Tibial nerve (tissue), 4 donors: Measurements from ENCODE around the gene DYDC2. TPM values are rescaled to one million over a fixed set of nuclear protein-coding genes. Genes with fewer than 3 reads are reported as not detected.
"Not testable (repeated sequence)": the region's sequence is repeated elsewhere in the genome, so short reads cannot be mapped to it uniquely, and the experiment has no call there.

ENCODE experiments used
- DNase-seq, 2 donors: peaks; one replicate each; pipeline ENCODE4 v3.0.0-alpha.2; 2019; ENCODE audit warnings: low spot score in 2 of 2
- H3K27ac ChIP-seq, 4 donors: fragments of 200-600 bp; sonication (generic) in 3 of 4; one replicate each; pipeline ENCODE4 v1.5.1; 2017 to 2019; ENCODE audit warnings: mild to moderate bottlenecking in 1 of 4
- H3K27me3 ChIP-seq, 2 donors: fragments of 200-600 bp; sonication (generic) in 1 of 2; one replicate each; pipeline versions ENCODE4 v1.5.1 to v1.6.0; 2017 to 2019
- H3K36me3 ChIP-seq, 3 donors: fragments of 200-600 bp; sonication (generic); one replicate each; pipeline ENCODE4 v1.5.1; 2018 to 2019
- H3K4me1 ChIP-seq, 4 donors: fragments of 200-600 bp; sonication (generic) in 3 of 4; one replicate each; pipeline ENCODE4 v1.5.1; 2017 to 2019
- H3K4me3 ChIP-seq, 4 donors: fragments of 200-600 bp; sonication (generic) in 3 of 4; one replicate each; pipeline ENCODE4 v1.5.1; 2017 to 2019; ENCODE audit warnings: mild to moderate bottlenecking in 1 of 4, moderate library complexity in 1 of 4
- H3K9me3 ChIP-seq, 4 donors: fragments of 200-600 bp; sonication (generic) in 3 of 4; one replicate each; pipeline ENCODE4 v1.5.1; 2017 to 2019
- EP300 ChIP-seq, 2 donors: sonication (generic); formaldehyde crosslinking; IDR thresholded peaks; one replicate each; pipeline ENCODE4 v1.6.1; 2017; ENCODE audit warnings: antibody characterized with exemption in 2 of 2, mild to moderate bottlenecking in 1 of 2
- POLR2A ChIP-seq, 2 donors: fragments of 450-650 bp; IDR thresholded peaks; one replicate each; pipeline ENCODE4 v1.6.1; 2017; ENCODE audit warnings: antibody characterized with exemption in 2 of 2, mild to moderate bottlenecking in 2 of 2, moderate library complexity in 2 of 2
- WGBS, 2 donors: methylation state at CpG; one replicate each; pipeline ENCODE4 v1.1.5; 2018; 5-methylcytosine and 5-hydroxymethylcytosine counted together
- total RNA-seq, 4 donors: library from RNA; depleted of rRNA; stranded (reverse); fragments of >200 nt; gene quantifications; one replicate each; pipeline ENCODE4 v1.1.0, GENCODE V29; 2016
- TF ChIP-seq, protein P1 (sequence below), 5 experiments: fragments of 200-600 bp in 3 of 5; fragments of 450-650 bp in 2 of 5; sonication (generic) in 3 of 5; IDR thresholded peaks; one replicate each; pipeline ENCODE4 v1.5.1; 2016 to 2019; ENCODE audit warnings: antibody characterized with exemption in 5 of 5, mild to moderate bottlenecking in 3 of 5, moderate library complexity in 2 of 5

DYDC2 gene
- total RNA-seq, 4 donors from 2014 or later = not detected

DNA sequence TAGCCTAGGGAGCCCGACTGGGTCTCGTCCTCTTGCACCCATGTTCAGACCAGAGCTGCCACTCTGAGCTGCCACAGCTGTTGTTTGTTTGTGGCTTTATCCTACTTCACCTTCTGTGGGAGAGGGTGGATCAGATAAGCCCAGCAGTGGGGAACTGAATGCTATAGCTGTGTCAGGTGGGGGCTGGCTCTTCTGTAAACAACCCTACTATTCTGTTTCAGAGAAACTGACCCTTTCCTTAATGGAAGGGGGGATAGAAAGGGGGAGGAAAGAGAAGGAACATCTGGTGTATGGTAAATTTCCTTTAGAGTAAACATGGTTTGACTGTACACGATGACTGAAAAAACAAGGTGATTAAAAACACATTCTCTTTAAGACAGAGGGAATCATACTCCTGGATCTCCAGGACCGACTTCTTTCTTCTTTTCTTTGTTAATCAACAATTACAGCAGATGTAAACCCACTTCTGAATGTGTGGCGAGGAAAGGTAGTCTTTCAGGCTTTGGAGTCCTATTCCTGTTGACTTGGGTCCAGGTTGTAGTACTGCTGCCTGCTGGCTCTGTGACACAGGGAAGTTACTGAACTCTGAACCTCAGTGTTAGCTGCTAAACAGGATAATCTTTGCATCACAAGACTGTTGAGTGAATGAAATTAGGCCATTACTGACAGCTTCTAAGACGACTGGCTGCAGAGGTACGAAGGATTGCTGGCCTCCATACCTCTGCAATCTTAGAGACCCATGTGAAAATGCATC, 57.7 kb downstream of the DYDC2 start:
- H3K27me3 ChIP-seq = no peaks in the 10 kb centered on the region
- H3K36me3 ChIP-seq = no peaks in the 10 kb centered on the region
- peaks cover 0 to 86% (median 33%) of the 10 kb centered on the region in 4 donors for H3K4me1 ChIP-seq
- peak overlapping the region in 1 of 4 donors; percentile 23 for H3K4me3 ChIP-seq
- WGBS, 2 donors = 76 to 80% methylated on average over 7 of the region's 7 CpGs
- TF ChIP-seq, protein P1, sequence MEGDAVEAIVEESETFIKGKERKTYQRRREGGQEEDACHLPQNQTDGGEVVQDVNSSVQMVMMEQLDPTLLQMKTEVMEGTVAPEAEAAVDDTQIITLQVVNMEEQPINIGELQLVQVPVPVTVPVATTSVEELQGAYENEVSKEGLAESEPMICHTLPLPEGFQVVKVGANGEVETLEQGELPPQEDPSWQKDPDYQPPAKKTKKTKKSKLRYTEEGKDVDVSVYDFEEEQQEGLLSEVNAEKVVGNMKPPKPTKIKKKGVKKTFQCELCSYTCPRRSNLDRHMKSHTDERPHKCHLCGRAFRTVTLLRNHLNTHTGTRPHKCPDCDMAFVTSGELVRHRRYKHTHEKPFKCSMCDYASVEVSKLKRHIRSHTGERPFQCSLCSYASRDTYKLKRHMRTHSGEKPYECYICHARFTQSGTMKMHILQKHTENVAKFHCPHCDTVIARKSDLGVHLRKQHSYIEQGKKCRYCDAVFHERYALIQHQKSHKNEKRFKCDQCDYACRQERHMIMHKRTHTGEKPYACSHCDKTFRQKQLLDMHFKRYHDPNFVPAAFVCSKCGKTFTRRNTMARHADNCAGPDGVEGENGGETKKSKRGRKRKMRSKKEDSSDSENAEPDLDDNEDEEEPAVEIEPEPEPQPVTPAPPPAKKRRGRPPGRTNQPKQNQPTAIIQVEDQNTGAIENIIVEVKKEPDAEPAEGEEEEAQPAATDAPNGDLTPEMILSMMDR (IDR thresholded peaks at IDR 0.05) = no peak
- TF ChIP-seq EP300 (IDR thresholded peaks at IDR 0.05) = no peak
- TF ChIP-seq POLR2A (IDR thresholded peaks at IDR 0.05) = no peak
- DNase-seq = no peak
- H3K9me3 ChIP-seq = no peaks in the 10 kb centered on the region
- H3K27ac ChIP-seq = peak overlapping the region; percentile 42 to 94 (median 68)

DNA sequence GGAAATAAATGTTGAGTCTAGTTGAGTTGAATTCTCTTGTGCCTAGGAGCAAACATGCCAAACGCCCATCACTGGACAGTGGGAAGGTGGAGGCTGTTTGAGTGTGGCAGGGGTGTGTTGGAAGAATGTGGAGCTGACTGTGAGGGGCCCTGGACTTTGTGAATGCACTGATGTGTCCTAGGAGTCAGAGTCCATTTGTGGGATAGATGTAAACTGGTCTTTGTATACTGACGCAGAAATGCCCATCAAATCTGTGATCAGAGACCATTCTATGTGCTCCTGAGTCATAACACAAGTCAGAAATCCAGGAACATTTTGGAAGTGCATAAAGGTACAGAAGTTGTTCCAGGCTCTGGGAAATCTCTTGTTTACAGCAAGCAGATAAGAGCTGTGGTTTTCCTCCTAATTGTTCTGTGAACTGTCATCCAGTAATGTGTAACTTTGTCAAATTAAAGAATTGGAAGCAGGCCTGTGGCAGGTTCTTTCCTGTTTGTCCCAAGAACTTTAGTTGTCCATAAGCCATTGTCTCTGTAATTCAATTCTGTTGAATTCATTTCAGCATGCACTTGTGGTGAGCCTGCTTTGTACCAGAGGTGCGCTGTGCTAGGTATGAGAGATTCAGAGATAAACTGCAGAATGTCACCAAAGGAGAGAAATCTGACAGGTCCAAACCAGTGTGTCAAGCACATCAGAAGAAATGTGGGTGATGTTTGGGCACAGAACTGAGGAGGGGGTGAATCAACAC, 59.3 kb downstream of the DYDC2 start:
- DNase-seq = no peak

DNA sequence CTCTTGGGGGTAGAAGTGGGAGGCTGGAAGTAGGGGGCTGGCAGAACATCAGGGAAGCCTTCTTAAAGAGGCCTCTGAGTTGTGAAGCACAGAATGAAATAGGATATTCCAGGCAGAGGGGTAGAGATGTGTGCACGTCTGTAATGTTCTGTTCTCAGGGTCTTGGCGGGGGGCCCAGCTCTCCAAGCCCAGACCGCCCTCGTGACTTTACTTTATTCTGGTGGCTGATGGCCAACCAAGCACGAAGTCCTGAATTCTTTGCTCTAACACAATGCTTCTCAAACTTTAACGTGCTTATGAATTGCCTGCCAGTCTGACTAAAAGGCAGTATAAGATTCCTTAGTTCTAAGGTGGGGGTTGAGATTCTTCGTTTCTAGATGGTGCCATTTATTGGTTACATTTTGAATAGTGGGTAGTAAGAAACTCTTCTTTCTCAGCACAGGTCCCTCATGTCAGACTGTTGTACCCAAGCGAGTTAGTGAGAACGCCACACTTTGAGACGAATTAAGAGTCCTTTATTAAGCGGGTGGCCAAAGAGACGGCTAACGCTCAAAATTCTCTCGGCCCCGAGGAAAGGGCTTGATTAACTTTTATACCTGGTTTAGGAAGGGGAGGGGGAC, 60.0 kb downstream of the DYDC2 start:
- 39 to 51% methylated on average over 15 of the region's 15 CpGs for WGBS, 2 donors

More for the DNA sequence above, 59.3 kb downstream of the DYDC2 start:
- TF ChIP-seq EP300 (IDR thresholded peaks at IDR 0.05) = no peak
- TF ChIP-seq, protein P1 (IDR thresholded peaks at IDR 0.05) = no peak
- no peak for TF ChIP-seq POLR2A (IDR thresholded peaks at IDR 0.05)
- Histone ChIP-seq H3K36me3 (peaks cover 0 to 2% (median 0%) of the 10 kb centered on the region in 3 donors), H3K4me3 (no peak overlapping the region), H3K27ac (peak overlapping the region; percentile 5 to 94 (median 76)), H3K27me3 (no peaks in the 10 kb centered on the region), H3K9me3 (no peaks in the 10 kb centered on the region), H3K4me1 (peaks cover 0 to 70% (median 23%) of the 10 kb centered on the region in 4 donors)
- WGBS, 2 donors = 62 to 67% methylated on average over 3 of the region's 3 CpGs

DNA sequence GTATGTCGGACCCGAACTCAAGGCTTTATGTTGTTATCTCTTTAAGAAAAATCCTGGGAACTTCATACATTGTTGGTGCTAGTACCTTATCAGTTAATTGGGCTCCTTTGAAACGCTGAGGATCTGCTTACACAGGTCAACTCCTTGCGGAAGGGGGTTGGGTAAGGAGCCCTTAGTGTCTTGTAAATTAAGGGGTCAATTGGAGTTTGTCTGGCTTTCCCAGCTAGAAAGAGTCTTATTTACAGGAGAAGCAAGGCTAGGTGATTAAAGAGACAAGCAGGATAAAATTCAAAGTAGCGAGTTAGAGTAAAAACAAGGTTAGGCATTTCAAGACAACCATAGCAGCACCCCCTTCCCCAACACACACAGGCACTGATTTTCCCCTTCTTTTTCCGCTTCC, 60.7 kb downstream of the DYDC2 start:
- not testable (repeated sequence) for DNase-seq, H3K36me3 ChIP-seq, H3K27me3 ChIP-seq, H3K4me3 ChIP-seq, H3K9me3 ChIP-seq
- Histone ChIP-seq H3K4me1 (peaks cover 0 to 59% (median 15%) of the 10 kb centered on the region in 4 donors), H3K27ac (peak overlapping the region in 3 of 4 donors; percentile 5 to 94 (median 58))
- WGBS, 2 donors = 84 to 85% methylated on average over 6 of the region's 6 CpGs

More for the DNA sequence above, 60.0 kb downstream of the DYDC2 start:
- DNase-seq = peak; percentile 36 to 52
- Histone ChIP-seq H3K27me3 (no peaks in the 10 kb centered on the region), H3K9me3 (no peaks in the 10 kb centered on the region), H3K4me3 (no peak overlapping the region), H3K4me1 (peaks cover 0 to 63% (median 16%) of the 10 kb centered on the region in 4 donors), H3K27ac (peak overlapping the region; percentile 5 to 94 (median 76)), H3K36me3 (peaks cover 0 to 7% (median 0%) of the 10 kb centered on the region in 3 donors)
- TF ChIP-seq, protein P1 (IDR thresholded peaks at IDR 0.05) = no peak
- peak in 1 of 2 donors; percentile 24 for TF ChIP-seq POLR2A (IDR thresholded peaks at IDR 0.05)
- peak; percentile 25 to 72 for TF ChIP-seq EP300 (IDR thresholded peaks at IDR 0.05)

Other genes with a start within 250 kb of the DYDC2 start
- gene PLAC9, start 224.1 kb upstream of the DYDC2 start, total RNA-seq = 100 to 1,000 TPM in 3 of 4 donors, 10 to 100 TPM in 1; 63.3 to 199 (median 140) TPM
- 100 to 1,000 TPM in 3 of 4 donors, 10 to 100 TPM in 1; 99.8 to 128 (median 113) TPM for gene ANXA11, start 151.2 kb upstream of the DYDC2 start, total RNA-seq
- gene MAT1A, start 67.1 kb upstream of the DYDC2 start, total RNA-seq = not detected
- not detected for gene DYDC1, start within 50 bp of the DYDC2 start, total RNA-seq
- 100 to 1,000 TPM in 3 of 4 donors, 10 to 100 TPM in 1; 94.5 to 176 (median 128) TPM for gene PRXL2A, start 51.8 kb downstream of the DYDC2 start, total RNA-seq
- gene TSPAN14, start 97.5 kb downstream of the DYDC2 start, total RNA-seq = 100 to 1,000 TPM; 123 to 163 (median 150) TPM
- gene SH2D4B, start 181.1 kb downstream of the DYDC2 start, total RNA-seq = not detected